Mesothelial cell of epicardium (in vitro differentiated cells): ENCODE measurements around the gene GLRA3. TPM values are rescaled to one million over a fixed set of nuclear protein-coding genes. Genes with fewer than 3 reads are reported as not detected.

Source experiments
- DNase-seq, 2 experiments: peaks; one replicate each; pipeline ENCODE4 v3.0.0; 2021; ENCODE audit warnings: low spot score in 2 of 2; ENCODE audit not compliant: unreplicated experiment in 2 of 2
- H3K27ac Mint-ChIP-seq: 2 replicates; pipeline ENCODE4 v1.8.0; 2021; ENCODE audit warnings: mixed read lengths
- H3K27me3 Mint-ChIP-seq: 2 replicates; pipeline ENCODE4 v1.8.0; 2021; ENCODE audit warnings: low read depth, mixed read lengths
- H3K36me3 Mint-ChIP-seq: 2 replicates; pipeline ENCODE4 v1.8.0; 2021; ENCODE audit warnings: mixed read lengths
- H3K4me1 Mint-ChIP-seq: 2 replicates; pipeline ENCODE4 v1.8.0; 2021; ENCODE audit warnings: mixed read lengths
- H3K4me3 Mint-ChIP-seq: 2 replicates; pipeline ENCODE4 v1.8.0; 2021; ENCODE audit warnings: mild to moderate bottlenecking, moderate library complexity, mixed read lengths
- H3K9me3 Mint-ChIP-seq: 2 replicates; pipeline ENCODE4 v1.8.0; 2021; ENCODE audit warnings: mixed read lengths
- CTCF ChIP-seq: fragments of 200-600 bp; sonication (generic); IDR thresholded peaks from one replicate; pipeline ENCODE4 v1.5.0; 2021; ENCODE audit warnings: antibody characterized with exemption; ENCODE audit not compliant: unreplicated experiment
- total RNA-seq: library from RNA; stranded (reverse); gene quantifications from 3 replicates; pipeline ENCODE4 v1.2.1, GENCODE V29; 2021

Gene GLRA3
- total RNA-seq, 1 donor from 2014 or later: not detected

- no peaks in the 10 kb centered on the region for H3K27me3 Mint-ChIP-seq
- H3K9me3 Mint-ChIP-seq: no peaks in the 10 kb centered on the region
- no peaks in the 10 kb centered on the region for H3K36me3 Mint-ChIP-seq
- H3K27ac Mint-ChIP-seq: no peak overlapping the region
- DNase-seq: no peak
- peaks cover 2% of the 10 kb centered on the region for H3K4me1 Mint-ChIP-seq
- TF ChIP-seq CTCF: no peak
- no peak overlapping the region for H3K4me3 Mint-ChIP-seq
These were observed 155.2 kb downstream of the GLRA3 start for GRCh38 chr4:174673865-174674264.

GRCh38 chr4:174672276-174672675, 156.8 kb downstream of the GLRA3 start:
- Mint-ChIP-seq H3K4me1 (no peaks in the 10 kb centered on the region), H3K27ac (no peak overlapping the region), H3K4me3 (no peak overlapping the region), H3K27me3 (no peaks in the 10 kb centered on the region), H3K36me3 (no peaks in the 10 kb centered on the region), H3K9me3 (no peaks in the 10 kb centered on the region)
- TF ChIP-seq CTCF: no peak
- DNase-seq: no peak

- TF ChIP-seq CTCF: no peak
- H3K9me3 Mint-ChIP-seq: no peaks in the 10 kb centered on the region
- no peak for DNase-seq
- H3K27ac Mint-ChIP-seq: no peak overlapping the region
- no peaks in the 10 kb centered on the region for H3K4me1 Mint-ChIP-seq
- no peak overlapping the region for H3K4me3 Mint-ChIP-seq
- H3K27me3 Mint-ChIP-seq: no peaks in the 10 kb centered on the region
- H3K36me3 Mint-ChIP-seq: no peaks in the 10 kb centered on the region
These were observed 159.8 kb downstream of the GLRA3 start for GRCh38 chr4:174669270-174669669.

- no peak overlapping the region for H3K4me3 Mint-ChIP-seq
- no peaks in the 10 kb centered on the region for H3K4me1 Mint-ChIP-seq
These were observed 163.2 kb downstream of the GLRA3 start for GRCh38 chr4:174665799-174666198.

GRCh38 chr4:174663216-174663615, 165.8 kb downstream of the GLRA3 start:
- Mint-ChIP-seq H3K27me3 (no peaks in the 10 kb centered on the region), H3K9me3 (peaks cover 9% of the 10 kb centered on the region), H3K4me1 (no peaks in the 10 kb centered on the region), H3K27ac (no peak overlapping the region), H3K36me3 (no peaks in the 10 kb centered on the region), H3K4me3 (no peak overlapping the region)
- no peak for DNase-seq
- no peak for TF ChIP-seq CTCF

More at GRCh38 chr4:174665799-174666198, 163.2 kb downstream of the GLRA3 start:
- H3K27me3 Mint-ChIP-seq: no peaks in the 10 kb centered on the region
- TF ChIP-seq CTCF: no peak
- H3K36me3 Mint-ChIP-seq: no peaks in the 10 kb centered on the region
- DNase-seq: no peak
- peaks cover 3% of the 10 kb centered on the region for H3K9me3 Mint-ChIP-seq
- no peak overlapping the region for H3K27ac Mint-ChIP-seq

GRCh38 chr4:174658246-174658645, 170.8 kb downstream of the GLRA3 start:
- Mint-ChIP-seq H3K27ac (no peak overlapping the region), H3K36me3 (no peaks in the 10 kb centered on the region), H3K4me1 (no peaks in the 10 kb centered on the region), H3K9me3 (peaks cover 9% of the 10 kb centered on the region), H3K4me3 (no peak overlapping the region), H3K27me3 (no peaks in the 10 kb centered on the region)
- no peak for DNase-seq
- TF ChIP-seq CTCF: no peak
